CD4-positive, CD25-positive, alpha-beta regulatory T cell (primary cell): ENCODE results near the gene TEK. TPM values are rescaled to one million over a fixed set of nuclear protein-coding genes. Genes with fewer than 3 reads are reported as not detected.
"Not testable (repeated sequence)": the region's sequence is repeated elsewhere in the genome, so short reads cannot be mapped to it uniquely, and the experiment has no call there.

Experiments used
- ATAC-seq, 2 donors: fragments of 150-1000 bp; cut with Tn5 transposase; one replicate each; pipeline ENCODE4 v1.10.0; 2021; ENCODE audit warnings: low read depth in 2 of 2, moderate number of reproducible peaks in 2 of 2, moderate library complexity in 1 of 2
- DNase-seq, 3 donors: peaks; one replicate each; pipeline versions ENCODE4 v3.0.0 to v3.0.0-alpha.2; 2012 to 2022; ENCODE audit warnings: mixed read lengths in 1 of 3
- H3K27ac ChIP-seq: one replicate; pipeline ENCODE4 v1.7.0; 2013; ENCODE audit warnings: mild to moderate bottlenecking, low read length; ENCODE audit not compliant: insufficient read depth, poor library complexity, severe bottlenecking
- H3K27me3 ChIP-seq: one replicate; pipeline ENCODE4 v1.7.0; 2013; ENCODE audit warnings: low read length; ENCODE audit not compliant: control insufficient read depth, insufficient read depth
- H3K36me3 ChIP-seq: one replicate; pipeline ENCODE4 v1.7.0; 2013; ENCODE audit warnings: mild to moderate bottlenecking, low read length, moderate library complexity; ENCODE audit not compliant: control insufficient read depth, insufficient read depth
- H3K4me1 ChIP-seq: 2 replicates; pipeline ENCODE4 v1.7.0; 2013; ENCODE audit warnings: mild to moderate bottlenecking, low read length; ENCODE audit not compliant: insufficient read depth, control insufficient read depth, poor library complexity, severe bottlenecking
- H3K4me3 ChIP-seq: one replicate; pipeline ENCODE4 v1.7.0; 2013; ENCODE audit warnings: low read depth, mild to moderate bottlenecking, low read length, moderate library complexity
- H3K9me3 ChIP-seq, 2 experiments: 1 replicate in 1 of 2; 2 replicates in 1 of 2; pipeline ENCODE4 v1.7.0; 2013; ENCODE audit warnings: low read length in 2 of 2, mild to moderate bottlenecking in 1 of 2, moderate library complexity in 1 of 2; ENCODE audit not compliant: control insufficient read depth in 2 of 2
- H3K27ac Mint-ChIP-seq, 3 donors: one replicate each; pipeline ENCODE4 v1.8.0; 2020 to 2022; ENCODE audit warnings: mild to moderate bottlenecking in 3 of 3, mixed read lengths in 3 of 3, moderate library complexity in 2 of 3
- H3K27me3 Mint-ChIP-seq: one replicate; pipeline ENCODE4 v1.8.0; 2022; ENCODE audit warnings: mild to moderate bottlenecking, mixed read lengths
- H3K36me3 Mint-ChIP-seq: one replicate; pipeline ENCODE4 v1.8.0; 2020; ENCODE audit warnings: mixed read lengths
- H3K4me1 Mint-ChIP-seq, 4 donors: one replicate each; pipeline ENCODE4 v1.8.0; 2020 to 2022; ENCODE audit warnings: mixed read lengths in 4 of 4, mild to moderate bottlenecking in 1 of 4
- H3K4me3 Mint-ChIP-seq, 4 donors: one replicate each; pipeline ENCODE4 v1.8.0; 2020 to 2022; ENCODE audit warnings: mild to moderate bottlenecking in 4 of 4, mixed read lengths in 4 of 4, moderate library complexity in 3 of 4
- H3K9me3 Mint-ChIP-seq, 7 donors: one replicate each; pipeline ENCODE4 v1.8.0; 2020 to 2022; ENCODE audit warnings: mixed read lengths in 7 of 7, mild to moderate bottlenecking in 3 of 7, moderate library complexity in 2 of 7
- polyA plus RNA-seq, 4 donors: library from polyadenylated mRNA; unstranded; fragments of 300-500 nt; fragmentation: Illumina TruSeq; gene quantifications; one replicate each; pipeline ENCODE4 v1.2.3, GENCODE V29; 2021
- total RNA-seq: library from RNA; stranded (reverse); gene quantifications from one replicate; pipeline ENCODE4 v1.2.3, GENCODE V29; 2022

TEK gene
- total and polyA plus RNA-seq, 5 donors from 2014 or later = not detected

DNA sequence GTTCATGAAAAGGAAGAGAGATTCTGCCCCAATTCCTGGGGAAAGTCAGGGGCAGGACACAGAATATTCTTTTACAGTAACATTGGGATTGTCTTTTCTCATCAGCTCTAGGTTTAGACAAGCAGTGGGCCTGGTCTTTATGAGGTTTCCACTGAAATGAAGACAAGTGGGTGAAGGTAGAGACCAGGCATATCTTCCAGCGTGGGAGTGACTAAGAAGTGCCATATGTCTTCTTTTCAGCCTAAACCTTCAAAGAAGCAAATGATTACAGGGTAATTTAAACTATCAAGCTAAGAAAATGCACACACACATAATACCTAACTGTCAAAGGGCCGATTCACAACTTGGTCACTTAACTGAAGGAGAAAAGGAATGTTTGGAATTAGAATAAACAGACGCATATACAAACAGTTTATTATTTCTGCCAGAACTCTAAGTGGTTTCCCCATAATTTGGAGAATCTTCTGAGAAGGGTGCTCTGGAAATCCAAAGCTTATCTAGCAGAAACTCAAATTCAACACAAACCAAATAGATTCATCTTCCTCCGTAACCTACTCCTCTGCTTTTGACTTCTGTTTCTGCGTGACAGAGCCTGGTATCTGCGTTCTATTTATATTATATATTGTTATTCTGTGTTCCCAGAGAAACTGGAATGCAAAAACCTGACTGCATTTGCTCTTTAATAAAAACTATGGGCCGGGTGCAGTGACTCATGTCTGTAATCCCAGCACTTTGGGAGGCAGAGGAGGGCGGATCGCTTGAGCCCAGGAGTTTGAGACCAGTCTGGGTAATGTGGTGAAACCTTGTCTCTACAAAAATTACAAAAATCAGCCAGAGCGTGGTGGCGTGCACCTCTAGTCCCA, 22.0 kb upstream of the TEK start:
- Mint-ChIP-seq H3K4me1 (no peaks in the 10 kb centered on the region), H3K4me3 (no peak overlapping the region), H3K27me3 (no peaks in the 10 kb centered on the region), H3K9me3 (no peaks in the 10 kb centered on the region), H3K36me3 (no peaks in the 10 kb centered on the region), H3K27ac (no peak overlapping the region)
- Histone ChIP-seq H3K36me3 (no peaks in the 10 kb centered on the region), H3K9me3 (no peaks in the 10 kb centered on the region), H3K4me1 (no peaks in the 10 kb centered on the region), H3K27me3 (no peaks in the 10 kb centered on the region), H3K4me3 (no peak overlapping the region), H3K27ac (no peak overlapping the region)
- ATAC-seq (no peak), DNase-seq (no peak)

DNA sequence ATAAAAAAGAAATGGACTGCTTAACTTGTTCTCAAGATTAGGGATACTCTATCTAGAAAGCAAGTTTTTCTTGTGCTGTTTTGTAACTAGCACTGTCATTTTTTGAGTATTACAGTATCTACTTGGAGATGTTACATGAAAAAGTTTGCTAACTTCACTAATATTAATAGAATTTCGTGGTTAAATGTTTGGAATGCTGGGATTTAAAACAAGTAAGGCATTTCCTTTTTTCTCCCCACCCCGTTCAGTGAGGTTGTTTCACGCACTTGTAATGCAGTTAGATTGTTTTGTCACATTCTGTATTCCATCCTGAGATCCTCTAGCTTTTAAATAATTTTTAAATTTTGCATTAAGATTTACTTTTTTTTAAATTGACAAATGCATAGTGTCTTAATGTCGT, 20.0 kb upstream of the TEK start:
- H3K4me3 Mint-ChIP-seq = no peak overlapping the region
- Histone ChIP-seq H3K27ac (no peak overlapping the region), H3K4me3 (no peak overlapping the region), H3K27me3 (no peaks in the 10 kb centered on the region), H3K9me3 (no peaks in the 10 kb centered on the region), H3K36me3 (no peaks in the 10 kb centered on the region), H3K4me1 (no peaks in the 10 kb centered on the region)
- H3K9me3 Mint-ChIP-seq = no peaks in the 10 kb centered on the region
- no peaks in the 10 kb centered on the region for H3K4me1 Mint-ChIP-seq
- ATAC-seq (no peak), DNase-seq (no peak)
- H3K36me3 Mint-ChIP-seq = no peaks in the 10 kb centered on the region
- H3K27me3 Mint-ChIP-seq = no peaks in the 10 kb centered on the region
- no peak overlapping the region for H3K27ac Mint-ChIP-seq

DNA sequence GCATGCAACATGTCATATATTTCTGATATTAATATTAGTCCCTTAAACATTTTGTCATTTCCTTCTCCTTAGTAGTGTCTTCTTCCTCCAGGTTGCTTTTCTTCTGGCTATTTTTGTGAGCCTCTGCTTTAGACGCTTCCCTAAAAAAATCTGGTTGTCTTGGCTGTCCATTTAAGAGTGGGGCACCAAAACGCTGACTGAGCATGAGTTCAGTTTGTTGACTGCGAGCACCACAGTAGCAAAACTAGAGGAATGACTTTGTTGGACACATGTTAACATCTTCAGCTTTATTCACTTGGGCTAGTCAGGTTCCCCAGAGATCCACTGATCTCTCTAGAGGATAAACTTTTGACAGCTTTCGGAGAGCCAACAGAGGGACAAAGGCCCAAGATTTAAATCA, 19.3 kb upstream of the TEK start:
- H3K4me3 Mint-ChIP-seq = no peak overlapping the region
- Histone ChIP-seq H3K27ac (no peak overlapping the region), H3K9me3 (no peaks in the 10 kb centered on the region), H3K27me3 (no peaks in the 10 kb centered on the region), H3K4me1 (no peaks in the 10 kb centered on the region), H3K4me3 (no peak overlapping the region), H3K36me3 (no peaks in the 10 kb centered on the region)
- no peak for DNase-seq
- no peaks in the 10 kb centered on the region for H3K27me3 Mint-ChIP-seq
- no peaks in the 10 kb centered on the region for H3K36me3 Mint-ChIP-seq
- no peaks in the 10 kb centered on the region for H3K4me1 Mint-ChIP-seq
- H3K27ac Mint-ChIP-seq = no peak overlapping the region
- ATAC-seq = no peak
- H3K9me3 Mint-ChIP-seq = peaks cover 0 to 2% (median 0%) of the 10 kb centered on the region in 7 donors

DNA sequence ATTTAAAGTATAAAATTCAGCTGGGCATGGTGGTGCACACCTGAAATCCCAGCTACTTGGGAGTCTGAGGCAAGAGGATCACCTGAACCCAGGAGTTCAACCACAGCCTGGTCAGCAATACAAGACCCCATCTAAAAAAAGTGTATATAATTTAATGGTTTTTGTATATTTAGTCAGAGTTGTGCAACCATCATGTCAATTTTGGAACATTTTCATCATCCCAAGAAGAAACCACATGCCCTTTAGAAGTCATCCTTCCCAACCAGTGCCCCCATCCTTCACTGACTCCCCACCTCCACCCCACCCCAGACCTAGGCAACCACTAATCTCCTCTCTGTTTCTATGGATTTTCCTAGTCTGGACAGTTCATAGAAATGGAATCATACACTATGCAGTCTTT, 18.8 kb upstream of the TEK start:
- H3K27me3 ChIP-seq = no peaks in the 10 kb centered on the region
- H3K27ac ChIP-seq = no peak overlapping the region
- Mint-ChIP-seq H3K4me1 (no peaks in the 10 kb centered on the region), H3K36me3 (no peaks in the 10 kb centered on the region), H3K27me3 (no peaks in the 10 kb centered on the region), H3K4me3 (no peak overlapping the region), H3K9me3 (peaks cover 0 to 3% (median 0%) of the 10 kb centered on the region in 7 donors), H3K27ac (no peak overlapping the region)
- ATAC-seq (no peak), DNase-seq (no peak)
- H3K4me3 ChIP-seq = no peak overlapping the region
- H3K36me3 ChIP-seq = no peaks in the 10 kb centered on the region
- no peaks in the 10 kb centered on the region for H3K4me1 ChIP-seq
- no peaks in the 10 kb centered on the region for H3K9me3 ChIP-seq

DNA sequence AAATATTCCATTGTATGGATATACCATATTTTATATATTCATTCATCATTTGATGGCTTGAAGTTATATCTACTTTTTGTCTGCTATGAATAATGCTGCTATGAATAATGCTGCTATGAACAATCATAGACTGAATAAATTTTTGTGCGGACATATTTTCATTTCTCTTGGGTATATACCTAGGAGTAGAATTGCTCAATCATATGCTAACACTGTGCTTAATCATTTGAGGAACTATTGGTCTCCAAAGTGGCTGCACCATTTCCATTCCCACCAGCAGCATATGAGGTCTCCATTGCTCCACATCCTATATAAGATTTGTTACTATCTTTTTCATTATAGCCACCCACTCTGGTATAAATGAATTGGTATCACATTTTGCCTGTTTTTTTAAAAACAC, 18.3 kb upstream of the TEK start:
- Mint-ChIP-seq H3K27me3 (no peaks in the 10 kb centered on the region), H3K4me3 (no peak overlapping the region), H3K4me1 (no peaks in the 10 kb centered on the region), H3K36me3 (no peaks in the 10 kb centered on the region), H3K27ac (no peak overlapping the region), H3K9me3 (peaks cover 0 to 3% (median 0%) of the 10 kb centered on the region in 7 donors)
- ATAC-seq = no peak
- Histone ChIP-seq H3K36me3 (no peaks in the 10 kb centered on the region), H3K4me3 (no peak overlapping the region), H3K4me1 (no peaks in the 10 kb centered on the region), H3K27ac (no peak overlapping the region), H3K9me3 (no peaks in the 10 kb centered on the region), H3K27me3 (no peaks in the 10 kb centered on the region)
- DNase-seq = no peak

DNA sequence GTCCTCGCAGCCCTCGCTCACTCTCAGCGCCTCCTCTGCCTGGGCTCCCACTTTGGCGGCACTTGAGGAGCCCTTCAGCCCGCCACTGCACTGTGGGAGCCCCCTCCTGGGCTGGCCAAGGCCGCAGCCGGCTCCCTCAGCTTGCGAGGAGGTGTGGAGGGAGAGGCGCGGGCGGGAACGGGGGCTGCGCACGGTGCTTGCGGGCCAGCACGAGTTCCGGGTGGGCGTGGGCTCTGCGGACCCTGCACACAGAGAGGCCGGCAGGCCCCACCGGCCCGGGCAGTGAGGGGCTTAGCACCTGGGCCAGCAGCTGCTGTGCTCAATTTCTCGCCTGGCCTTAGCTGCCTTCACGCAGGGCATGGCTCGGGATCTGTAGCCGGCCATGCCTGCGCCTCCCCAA, 16.5 kb upstream of the TEK start:
- H3K27ac ChIP-seq, H3K4me1 Mint-ChIP-seq, H3K27ac Mint-ChIP-seq, H3K27me3 Mint-ChIP-seq, H3K4me3 Mint-ChIP-seq, H3K27me3 ChIP-seq, H3K4me3 ChIP-seq, H3K4me1 ChIP-seq, H3K9me3 Mint-ChIP-seq, ATAC-seq, H3K9me3 ChIP-seq, H3K36me3 Mint-ChIP-seq, H3K36me3 ChIP-seq: not testable (repeated sequence)
- peak in 1 of 3 donors; percentile 1 for DNase-seq

DNA sequence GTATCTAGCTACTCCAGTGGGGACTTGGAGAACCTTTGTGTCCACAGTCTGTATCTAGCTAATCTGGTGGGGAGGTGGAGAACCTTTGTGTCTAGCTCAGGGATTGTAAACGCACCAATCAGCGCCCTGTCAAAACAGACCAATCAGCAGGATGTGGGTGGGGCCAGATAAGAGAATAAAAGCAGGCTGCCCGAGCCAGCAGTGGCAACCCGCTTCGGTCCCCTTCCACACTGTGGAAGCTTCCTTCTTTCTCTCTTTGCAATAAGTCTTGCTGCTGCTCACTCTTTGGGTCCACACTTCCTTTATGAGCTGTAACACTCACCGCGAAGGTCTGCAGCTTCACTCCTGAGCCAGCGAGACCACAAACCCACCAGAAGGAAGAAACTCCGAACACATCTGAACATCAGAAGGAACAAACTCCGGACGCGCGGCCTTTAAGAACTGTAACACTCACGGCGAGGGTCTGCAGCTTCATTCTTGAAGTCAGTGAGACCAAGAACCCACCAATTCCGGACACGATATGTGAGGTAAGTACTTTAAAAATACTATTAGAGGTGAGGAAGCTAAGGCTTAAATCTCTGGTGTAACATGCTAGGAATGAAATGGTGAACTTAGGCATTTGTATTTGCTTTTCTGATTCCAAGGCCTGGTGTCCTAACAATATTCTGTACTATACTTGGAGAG, 15.5 kb upstream of the TEK start:
- H3K36me3 ChIP-seq, H3K27me3 ChIP-seq, H3K27me3 Mint-ChIP-seq, ATAC-seq, H3K36me3 Mint-ChIP-seq, H3K4me3 ChIP-seq, H3K9me3 Mint-ChIP-seq, H3K27ac Mint-ChIP-seq, H3K4me1 ChIP-seq, H3K4me1 Mint-ChIP-seq, H3K9me3 ChIP-seq, H3K27ac ChIP-seq, DNase-seq, H3K4me3 Mint-ChIP-seq: not testable (repeated sequence)
